T-helper 1 cell treated with Interleukin-12 subunit alpha and Interleukin-12 subunit beta and Interleukin-4 antibody, amounts not matched to agents 30 μg/mL and 1 μg/mL, for 36 hours (primary cell): Measurements from ENCODE around the gene PTTG1IP.

Experiments
- H3K27ac Mint-ChIP-seq: one replicate; pipeline ENCODE4 v1.8.0; 2021; ENCODE audit warnings: mild to moderate bottlenecking, mixed read lengths
- H3K27me3 Mint-ChIP-seq: one replicate; pipeline ENCODE4 v1.8.0; 2021; ENCODE audit warnings: low read depth, mixed read lengths
- H3K36me3 Mint-ChIP-seq: one replicate; pipeline ENCODE4 v1.8.0; 2021; ENCODE audit warnings: low read depth, mixed read lengths
- H3K4me1 Mint-ChIP-seq: one replicate; pipeline ENCODE4 v1.8.0; 2021; ENCODE audit warnings: low read depth, mixed read lengths
- H3K4me3 Mint-ChIP-seq: one replicate; pipeline ENCODE4 v1.8.0; 2021; ENCODE audit warnings: mild to moderate bottlenecking, moderate library complexity, mixed read lengths
- H3K9me3 Mint-ChIP-seq: one replicate; pipeline ENCODE4 v1.8.0; 2021; ENCODE audit warnings: mixed read lengths

PTTG1IP gene

GRCh38 chr21:44845418-44846223, 27.9 kb downstream of the PTTG1IP start:
- Mint-ChIP-seq H3K36me3 (peaks cover 7% of the 10 kb centered on the region), H3K9me3 (no peaks in the 10 kb centered on the region), H3K27ac (no peak overlapping the region), H3K4me3 (peak overlapping the region; percentile 70), H3K4me1 (peaks cover 7% of the 10 kb centered on the region), H3K27me3 (no peaks in the 10 kb centered on the region)

GRCh38 chr21:44844256-44844655, 29.2 kb downstream of the PTTG1IP start:
- peak overlapping the region; percentile 25 for H3K4me3 Mint-ChIP-seq
- peaks cover 7% of the 10 kb centered on the region for H3K4me1 Mint-ChIP-seq
- H3K27ac Mint-ChIP-seq = no peak overlapping the region
- no peaks in the 10 kb centered on the region for H3K27me3 Mint-ChIP-seq
- H3K36me3 Mint-ChIP-seq = peaks cover 4% of the 10 kb centered on the region
- no peaks in the 10 kb centered on the region for H3K9me3 Mint-ChIP-seq

GRCh38 chr21:44842721-44843445, 30.6 kb downstream of the PTTG1IP start:
- Mint-ChIP-seq H3K27me3 (no peaks in the 10 kb centered on the region), H3K27ac (no peak overlapping the region), H3K36me3 (peaks cover 4% of the 10 kb centered on the region), H3K4me3 (no peak overlapping the region), H3K4me1 (peaks cover 7% of the 10 kb centered on the region), H3K9me3 (no peaks in the 10 kb centered on the region)

DNA sequence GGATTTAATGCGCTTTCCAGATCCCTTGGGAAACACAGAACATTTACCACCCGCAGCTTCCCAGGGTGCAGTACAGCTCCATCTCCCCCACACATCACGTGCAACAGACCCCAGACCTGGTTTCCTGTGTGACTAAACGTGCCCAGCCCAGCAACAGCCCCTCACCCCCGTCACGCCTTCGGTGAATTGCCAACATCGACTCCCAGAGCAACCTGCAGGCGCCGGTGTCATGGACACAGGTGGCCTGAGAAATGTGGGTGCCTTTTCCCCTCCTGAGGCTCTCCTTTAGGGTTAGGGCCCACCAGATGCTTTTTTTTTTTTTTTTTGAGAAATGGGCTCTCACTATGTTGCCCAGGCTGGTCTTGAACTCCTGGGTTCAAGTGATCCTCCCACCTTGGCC, 31.4 kb downstream of the PTTG1IP start:
- Mint-ChIP-seq H3K27ac (no peak overlapping the region), H3K36me3 (peaks cover 4% of the 10 kb centered on the region), H3K27me3 (no peaks in the 10 kb centered on the region), H3K9me3 (no peaks in the 10 kb centered on the region), H3K4me3 (no peak overlapping the region), H3K4me1 (peaks cover 7% of the 10 kb centered on the region)

DNA sequence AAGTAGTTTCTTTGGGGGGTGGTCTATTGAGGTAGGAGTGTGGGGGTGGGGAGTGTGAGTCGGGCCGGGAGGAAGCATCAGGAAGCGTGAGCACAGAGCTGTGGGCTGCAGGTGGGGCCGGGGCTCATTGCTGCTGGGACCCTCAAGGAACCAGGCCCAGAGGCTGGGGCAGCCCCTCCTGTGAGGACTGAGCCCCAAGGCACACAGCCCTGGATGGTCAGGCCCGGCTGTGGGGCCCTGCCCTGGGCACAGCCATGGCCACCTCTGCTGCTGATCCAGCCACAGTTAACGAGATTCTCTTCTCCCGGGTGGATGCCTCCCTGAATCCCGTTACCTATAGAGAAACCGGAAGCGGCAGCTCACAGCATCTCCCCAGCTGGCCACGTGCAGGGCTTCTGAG, 32.7 kb downstream of the PTTG1IP start:
- Mint-ChIP-seq H3K4me1 (no peaks in the 10 kb centered on the region), H3K27ac (no peak overlapping the region), H3K36me3 (no peaks in the 10 kb centered on the region), H3K27me3 (no peaks in the 10 kb centered on the region), H3K4me3 (no peak overlapping the region), H3K9me3 (no peaks in the 10 kb centered on the region)

DNA sequence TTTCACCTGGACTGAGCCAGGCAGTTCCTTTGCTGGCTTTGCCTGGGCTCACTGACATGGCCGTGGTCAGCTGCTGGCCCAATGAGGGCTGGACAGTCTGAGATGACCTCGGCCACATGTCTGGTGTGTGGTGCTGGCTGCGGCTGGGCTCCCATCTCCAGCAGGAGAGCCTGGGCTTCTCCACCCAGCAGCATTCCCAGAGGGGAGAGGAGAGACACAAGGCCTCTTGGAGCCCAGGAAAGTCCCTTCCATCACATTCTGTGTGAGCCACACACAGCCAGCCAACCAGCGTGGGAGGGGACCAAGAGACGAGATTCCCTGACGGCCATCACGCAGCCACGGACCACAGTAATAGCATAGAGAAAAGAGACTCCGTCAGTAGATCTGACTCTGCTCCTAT, 34.5 kb downstream of the PTTG1IP start:
- H3K27me3 Mint-ChIP-seq = no peaks in the 10 kb centered on the region
- H3K27ac Mint-ChIP-seq = no peak overlapping the region
- H3K36me3 Mint-ChIP-seq = no peaks in the 10 kb centered on the region
- H3K4me3 Mint-ChIP-seq = no peak overlapping the region
- no peaks in the 10 kb centered on the region for H3K4me1 Mint-ChIP-seq
- H3K9me3 Mint-ChIP-seq = no peaks in the 10 kb centered on the region

GRCh38 chr21:44838039-44838895, 35.2 kb downstream of the PTTG1IP start:
- H3K4me3 Mint-ChIP-seq = no peak overlapping the region
- no peak overlapping the region for H3K27ac Mint-ChIP-seq
- no peaks in the 10 kb centered on the region for H3K36me3 Mint-ChIP-seq
- H3K27me3 Mint-ChIP-seq = no peaks in the 10 kb centered on the region
- no peaks in the 10 kb centered on the region for H3K9me3 Mint-ChIP-seq
- H3K4me1 Mint-ChIP-seq = no peaks in the 10 kb centered on the region

DNA sequence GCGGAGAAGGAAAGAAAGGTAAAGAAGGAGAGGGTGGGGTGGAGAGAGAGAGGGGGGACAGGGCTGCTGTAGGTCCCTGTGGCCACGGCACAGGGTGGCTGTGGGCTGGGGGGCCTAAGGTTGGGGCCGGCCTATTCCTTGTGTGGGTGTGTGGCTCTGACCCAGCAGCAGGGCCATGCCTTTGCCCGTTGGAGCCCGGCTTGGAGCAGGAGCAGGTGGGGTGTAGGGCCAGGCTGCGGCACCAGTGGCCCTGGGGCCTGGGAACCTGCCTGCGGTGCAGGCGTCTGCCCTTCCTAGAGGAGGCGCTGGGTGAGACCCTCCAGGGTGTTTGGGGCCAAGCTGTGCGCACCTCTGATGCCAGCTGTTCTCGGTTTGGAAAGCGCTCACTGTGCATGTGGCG, 36.0 kb downstream of the PTTG1IP start:
- no peaks in the 10 kb centered on the region for H3K36me3 Mint-ChIP-seq
- no peaks in the 10 kb centered on the region for H3K9me3 Mint-ChIP-seq
- H3K4me1 Mint-ChIP-seq = no peaks in the 10 kb centered on the region
- H3K27ac Mint-ChIP-seq = no peak overlapping the region
- no peak overlapping the region for H3K4me3 Mint-ChIP-seq
- H3K27me3 Mint-ChIP-seq = no peaks in the 10 kb centered on the region

GRCh38 chr21:44836666-44837471, 36.6 kb downstream of the PTTG1IP start:
- Mint-ChIP-seq H3K27me3 (no peaks in the 10 kb centered on the region), H3K9me3 (no peaks in the 10 kb centered on the region), H3K36me3 (no peaks in the 10 kb centered on the region), H3K27ac (no peak overlapping the region), H3K4me1 (no peaks in the 10 kb centered on the region), H3K4me3 (no peak overlapping the region)

DNA sequence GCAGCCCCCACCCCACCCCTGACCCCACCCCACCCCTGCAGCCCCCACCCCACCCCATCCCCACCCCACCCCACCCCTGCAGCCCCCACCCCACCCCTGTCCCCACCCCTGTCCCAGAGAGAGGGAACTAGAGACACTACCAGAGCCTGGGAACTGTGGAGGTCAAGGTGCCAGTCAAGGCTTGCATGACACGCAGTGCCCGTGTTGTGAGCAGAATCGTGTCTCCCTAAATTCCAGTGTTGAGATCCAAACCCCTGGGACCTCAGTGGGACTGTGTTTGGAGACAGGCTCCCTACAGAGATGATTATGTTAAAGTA, 37.2 kb downstream of the PTTG1IP start:
- H3K9me3 Mint-ChIP-seq = no peaks in the 10 kb centered on the region
- H3K27ac Mint-ChIP-seq = no peak overlapping the region
- H3K4me3 Mint-ChIP-seq = no peak overlapping the region
- peaks cover 1% of the 10 kb centered on the region for H3K4me1 Mint-ChIP-seq
- H3K36me3 Mint-ChIP-seq = no peaks in the 10 kb centered on the region
- H3K27me3 Mint-ChIP-seq = no peaks in the 10 kb centered on the region

GRCh38 chr21:44835647-44835973, 37.9 kb downstream of the PTTG1IP start:
- H3K36me3 Mint-ChIP-seq = no peaks in the 10 kb centered on the region
- no peak overlapping the region for H3K4me3 Mint-ChIP-seq
- peaks cover 5% of the 10 kb centered on the region for H3K4me1 Mint-ChIP-seq
- H3K27ac Mint-ChIP-seq = no peak overlapping the region
- H3K27me3 Mint-ChIP-seq = no peaks in the 10 kb centered on the region
- no peaks in the 10 kb centered on the region for H3K9me3 Mint-ChIP-seq

GRCh38 chr21:44834951-44835646, 38.4 kb downstream of the PTTG1IP start:
- H3K4me3 Mint-ChIP-seq = no peak overlapping the region
- H3K27me3 Mint-ChIP-seq = no peaks in the 10 kb centered on the region
- H3K27ac Mint-ChIP-seq = no peak overlapping the region
- peaks cover 5% of the 10 kb centered on the region for H3K4me1 Mint-ChIP-seq
- H3K36me3 Mint-ChIP-seq = no peaks in the 10 kb centered on the region
- no peaks in the 10 kb centered on the region for H3K9me3 Mint-ChIP-seq

GRCh38 chr21:44834231-44834950, 39.1 kb downstream of the PTTG1IP start:
- no peaks in the 10 kb centered on the region for H3K36me3 Mint-ChIP-seq
- no peaks in the 10 kb centered on the region for H3K27me3 Mint-ChIP-seq
- peaks cover 5% of the 10 kb centered on the region for H3K4me1 Mint-ChIP-seq
- no peak overlapping the region for H3K4me3 Mint-ChIP-seq
- no peak overlapping the region for H3K27ac Mint-ChIP-seq
- peaks cover 5% of the 10 kb centered on the region for H3K9me3 Mint-ChIP-seq
